Fibroblast of lung (primary cell): ENCODE data around the gene ANKRD31. TPM values are rescaled to one million over a fixed set of nuclear protein-coding genes. Genes with fewer than 3 reads are reported as not detected.
"Not testable (repeated sequence)": the region's sequence is repeated elsewhere in the genome, so short reads cannot be mapped to it uniquely, and the experiment has no call there.

Experiments
- DNase-seq, 2 donors: peaks; one replicate each; pipeline versions ENCODE4 v3.0.0 to v3.0.0-alpha.2; 2010; ENCODE audit warnings: low read depth in 2 of 2
- H2AFZ ChIP-seq: 2 replicates; pipeline ENCODE4 v1.5.1; 2012; ENCODE audit warnings: low read length, control low read depth, inconsistent platforms
- H3K27ac ChIP-seq: 2 replicates; pipeline ENCODE4 v1.5.1; 2011; ENCODE audit warnings: low read length, control low read depth; ENCODE audit not compliant: insufficient read depth
- H3K27me3 ChIP-seq: 2 replicates; pipeline ENCODE4 v1.5.1; 2011; ENCODE audit warnings: mild to moderate bottlenecking, low read length; ENCODE audit not compliant: control insufficient read depth, insufficient read depth
- H3K36me3 ChIP-seq: 2 replicates; pipeline ENCODE4 v1.5.1; 2011; ENCODE audit warnings: low read length; ENCODE audit not compliant: control insufficient read depth, insufficient read depth
- H3K4me1 ChIP-seq: 2 replicates; pipeline ENCODE4 v1.5.1; 2011; ENCODE audit warnings: low read length; ENCODE audit not compliant: control insufficient read depth, insufficient read depth; ENCODE audit errors: extremely low read depth
- H3K4me2 ChIP-seq: 2 replicates; pipeline ENCODE4 v1.5.1; 2011; ENCODE audit warnings: low read length, control low read depth; ENCODE audit not compliant: insufficient read depth; ENCODE audit errors: extremely low read depth
- H3K4me3 ChIP-seq, 4 experiments: fragments of 200-600 bp in 1 of 4; sonication (generic) in 1 of 4; replicated peaks in 1 of 4; 2 replicates each; pipeline ENCODE4 v1.5.1; 2011 to 2016; ENCODE audit warnings: low read length in 4 of 4, low read depth in 3 of 4, mild to moderate bottlenecking in 3 of 4, control low read depth in 2 of 4, inconsistent platforms in 1 of 4, mixed read lengths in 1 of 4; ENCODE audit not compliant: insufficient read depth in 1 of 4; ENCODE audit errors: control extremely low read depth in 1 of 4
- H3K79me2 ChIP-seq: 2 replicates; pipeline ENCODE4 v1.5.1; 2012; ENCODE audit warnings: mild to moderate bottlenecking, low read length, inconsistent platforms; ENCODE audit not compliant: control insufficient read depth, insufficient read depth
- H3K9ac ChIP-seq: 2 replicates; pipeline ENCODE4 v1.5.1; 2011; ENCODE audit warnings: mild to moderate bottlenecking, low read length, control low read depth; ENCODE audit not compliant: insufficient read depth
- H3K9me3 ChIP-seq: 2 replicates; pipeline ENCODE4 v1.5.1; 2012; ENCODE audit warnings: low read depth, low read length; ENCODE audit not compliant: control insufficient read depth, insufficient read depth
- H4K20me1 ChIP-seq: 2 replicates; pipeline ENCODE4 v1.5.1; 2011; ENCODE audit warnings: low read length; ENCODE audit not compliant: control insufficient read depth, insufficient read depth; ENCODE audit errors: extremely low read depth
- CTCF ChIP-seq, 2 donors: IDR thresholded peaks in 1 of 2; conservative IDR thresholded peaks in 1 of 2; 1 replicate in 1 of 2; 2 replicates in 1 of 2; pipeline ENCODE4 v1.5.1; 2011 to 2012; ENCODE audit warnings: low read length in 2 of 2, control low read depth in 1 of 2, inconsistent platforms in 1 of 2, low read depth in 1 of 2, mild to moderate bottlenecking in 1 of 2
- EZH2 ChIP-seq: IDR thresholded peaks from 2 replicates; pipeline ENCODE4 v1.5.1; 2012; ENCODE audit warnings: low read length, control low read depth, mild to moderate bottlenecking; ENCODE audit errors: missing control alignments
- polyA plus RNA-seq, 2 donors: library from polyadenylated mRNA; depleted of rRNA in 1 of 2; stranded (reverse) in 1 of 2; unstranded in 1 of 2; fragments of >200 nt; gene quantifications; 2 replicates each; pipeline ENCODE4 v1.2.1, GENCODE V29; 2011 to 2012; ENCODE audit warnings: missing spikeins in 1 of 2
- total RNA-seq: library from RNA; depleted of rRNA; stranded (reverse); fragments of >200 nt; gene quantifications from 2 replicates; pipeline ENCODE4 v1.2.1, GENCODE V29; 2014

ANKRD31 gene
- total and polyA plus RNA-seq, 2 donors (not counting 1 experiment from before 2014, with no cell fraction given): 0.05 to 0.33 TPM

- TF ChIP-seq EZH2 (no peak), CTCF (conservative IDR thresholded peaks at IDR 0.05 in 1 of 2, IDR thresholded peaks at IDR 0.05 in 1 of 2; ENCODE audit: low read depth in 1 of 2, low read length in 2 of 2) (no peak)
- H3K4me3 ChIP-seq: no peak overlapping the region
Observed at GRCh38 chr5:75168026-75168735, 68.5 kb downstream of the ANKRD31 start.

GRCh38 chr5:75167345-75167744 is 69.3 kb downstream of the ANKRD31 start:
- no peak for DNase-seq
- Histone ChIP-seq H3K4me3 (no peak overlapping the region), H3K36me3 (no peaks in the 10 kb centered on the region), H3K9ac (no peak overlapping the region), H3K4me2 (no peak overlapping the region), H3K27ac (no peak overlapping the region), H3K9me3 (no peaks in the 10 kb centered on the region), H4K20me1 (no peaks in the 10 kb centered on the region), H2AFZ (no peak overlapping the region), H3K4me1 (no peaks in the 10 kb centered on the region), H3K27me3 (no peaks in the 10 kb centered on the region), H3K79me2 (no peaks in the 10 kb centered on the region)
- peak in 1 of 2 donors; percentile 21 for TF ChIP-seq CTCF (conservative IDR thresholded peaks at IDR 0.05 in 1 of 2, IDR thresholded peaks at IDR 0.05 in 1 of 2; ENCODE audit: low read depth in 1 of 2, low read length in 2 of 2)
- TF ChIP-seq EZH2: no peak

More at GRCh38 chr5:75168026-75168735, 68.5 kb downstream of the ANKRD31 start:
- no peaks in the 10 kb centered on the region for H3K36me3 ChIP-seq
- H3K4me2 ChIP-seq: no peak overlapping the region
- H3K27ac ChIP-seq: no peak overlapping the region
- H3K4me1 ChIP-seq: no peaks in the 10 kb centered on the region
- H2AFZ ChIP-seq: no peak overlapping the region
- no peaks in the 10 kb centered on the region for H4K20me1 ChIP-seq
- no peak overlapping the region for H3K9ac ChIP-seq
- H3K27me3 ChIP-seq: no peaks in the 10 kb centered on the region
- H3K79me2 ChIP-seq: no peaks in the 10 kb centered on the region
- no peaks in the 10 kb centered on the region for H3K9me3 ChIP-seq
- DNase-seq: no peak

GRCh38 chr5:75161508-75161907 is 75.2 kb downstream of the ANKRD31 start:
- H3K4me2 ChIP-seq, H4K20me1 ChIP-seq, H3K9me3 ChIP-seq, H3K27ac ChIP-seq, H3K4me3 ChIP-seq, DNase-seq, H3K4me1 ChIP-seq, H3K36me3 ChIP-seq, H3K9ac ChIP-seq, H3K79me2 ChIP-seq, H3K27me3 ChIP-seq, H2AFZ ChIP-seq: not testable (repeated sequence)
